SK-N-SH (cell line): ENCODE results near the gene UPK1B. TPM values are rescaled to one million over a fixed set of nuclear protein-coding genes. Genes with fewer than 3 reads are reported as not detected.

Experiments used
- CTCF ChIA-PET: fragments of 300-600, 350-600 bp; formaldehyde crosslinking; extraction: SDS; loops from one replicate; lab custom pipeline; 2021; lab: Yijun Ruan, JAX
- POLR2A ChIA-PET: fragments of 350-600 bp; sonication (Branson Sonifier 250); formaldehyde crosslinking; extraction: SDS; loops from one replicate; lab custom pipeline; 2020; ENCODE audit warnings: antibody characterized with exemption, inconsistent platforms; lab: Yijun Ruan, JAX
- DNase-seq: peaks from one replicate; pipeline ENCODE4 v3.0.0; 2012
- H2AFZ ChIP-seq: fragments of 200-600 bp; sonication (generic); 2 replicates; pipeline ENCODE4 v1.8.1; 2016; ENCODE audit warnings: antibody characterized with exemption, mild to moderate bottlenecking, low read depth
- H3F3A ChIP-seq: fragments of 200-600 bp; sonication (generic); replicated peaks from 2 replicates; pipeline ENCODE3; 2016; ENCODE audit warnings: antibody characterized with exemption, mild to moderate bottlenecking; ENCODE audit not compliant: insufficient read depth
- H3K27ac ChIP-seq, 2 experiments: fragments of 200-500 bp in 1 of 2; fragments of 200-600 bp in 1 of 2; sonication (Bioruptor generic) in 1 of 2; sonication (generic), shearing (Covaris generic) in 1 of 2; 2 replicates each; pipeline versions ENCODE4 v1.5.1 to v1.6.1; 2014 to 2016; ENCODE audit warnings: low read depth in 2 of 2, inconsistent platforms in 1 of 2, low read length in 1 of 2, mild to moderate bottlenecking in 1 of 2, mixed read lengths in 1 of 2
- H3K27me3 ChIP-seq: fragments of 200-600 bp; sonication (generic), shearing (Covaris generic); 2 replicates; pipeline ENCODE4 v1.6.1; 2016; ENCODE audit warnings: mixed run types; ENCODE audit not compliant: insufficient read depth
- H3K36me3 ChIP-seq, 2 experiments: fragments of 200-500 bp in 1 of 2; fragments of 200-600 bp in 1 of 2; sonication (Bioruptor generic) in 1 of 2; sonication (generic) in 1 of 2; replicated peaks in 1 of 2; 2 replicates each; pipeline versions ENCODE3 to v1.5.1; 2014 to 2016; ENCODE audit warnings: low read length in 1 of 2, mild to moderate bottlenecking in 1 of 2; ENCODE audit not compliant: insufficient read depth in 2 of 2, control insufficient read depth in 1 of 2
- H3K4me1 ChIP-seq, 2 experiments: fragments of 200-500 bp in 1 of 2; fragments of 200-600 bp in 1 of 2; sonication (Bioruptor generic) in 1 of 2; sonication (generic), shearing (Covaris generic) in 1 of 2; 2 replicates each; pipeline versions ENCODE4 v1.5.1 to v1.6.1; 2014 to 2016; ENCODE audit warnings: low read depth in 1 of 2, low read length in 1 of 2, mixed run types in 1 of 2; ENCODE audit not compliant: insufficient read depth in 2 of 2, control insufficient read depth in 1 of 2
- H3K4me2 ChIP-seq: fragments of 200-600 bp; sonication (generic), shearing (Covaris generic); 2 replicates; pipeline ENCODE4 v1.6.1; 2017; ENCODE audit warnings: mixed run types
- H3K4me3 ChIP-seq, 2 experiments: fragments of 200-500 bp in 1 of 2; fragments of 200-600 bp in 1 of 2; sonication (Bioruptor generic) in 1 of 2; sonication (generic), shearing (Covaris generic) in 1 of 2; 2 replicates each; pipeline versions ENCODE4 v1.5.1 to v1.8.1; 2014 to 2016; ENCODE audit warnings: low read depth in 2 of 2, inconsistent platforms in 1 of 2, low read length in 1 of 2, mild to moderate bottlenecking in 1 of 2, mixed read lengths in 1 of 2, moderate library complexity in 1 of 2
- H3K79me2 ChIP-seq: fragments of 200-600 bp; sonication (generic); 2 replicates; pipeline ENCODE4 v1.8.1; 2017; ENCODE audit warnings: mild to moderate bottlenecking; ENCODE audit not compliant: insufficient read depth
- H3K9ac ChIP-seq: fragments of 200-600 bp; sonication (generic); 2 replicates; pipeline ENCODE4 v1.6.1; 2017; ENCODE audit warnings: mixed run types
- H3K9me2 ChIP-seq: fragments of 200-600 bp; sonication (generic); 2 replicates; pipeline ENCODE4 v1.6.1; 2017; ENCODE audit warnings: mixed run types
- H3K9me3 ChIP-seq: fragments of 200-600 bp; sonication (generic); 2 replicates; pipeline ENCODE4 v1.6.1; 2017; ENCODE audit warnings: mixed run types, mild to moderate bottlenecking, moderate library complexity
- H4K20me1 ChIP-seq: fragments of 200-600 bp; sonication (generic); 2 replicates; pipeline ENCODE4 v1.6.1; 2017; ENCODE audit warnings: mild to moderate bottlenecking, mixed run types; ENCODE audit not compliant: insufficient read depth
- CHD2 ChIP-seq: fragments of 150-350 bp; IDR thresholded peaks from 2 replicates; pipeline ENCODE4 v1.6.1; 2018; ENCODE audit warnings: low read length; ENCODE audit not compliant: partially characterized antibody
- EP300 ChIP-seq, 2 experiments: IDR thresholded peaks; 2 replicates each; pipeline versions ENCODE4 v1.4.0 to v1.6.1; 2012; ENCODE audit warnings: borderline replicate concordance in 1 of 2, low read depth in 1 of 2, low read length in 1 of 2
- FOSL2 ChIP-seq: IDR thresholded peaks from 2 replicates; pipeline ENCODE4 v1.4.0; 2012; ENCODE audit warnings: low read depth, mild to moderate bottlenecking, moderate library complexity, borderline replicate concordance
- FOXM1 ChIP-seq: IDR thresholded peaks from 2 replicates; pipeline ENCODE4 v1.4.0; 2012; ENCODE audit warnings: low read depth, mild to moderate bottlenecking
- JUND ChIP-seq: IDR thresholded peaks from 2 replicates; pipeline ENCODE4 v1.4.0; 2012
- MAX ChIP-seq: IDR thresholded peaks from 2 replicates; pipeline ENCODE4 v1.4.0; 2012; ENCODE audit warnings: low read depth
- MXI1 ChIP-seq: IDR thresholded peaks from 2 replicates; pipeline ENCODE4 v1.6.1; 2012; ENCODE audit warnings: mild to moderate bottlenecking, low read depth, low read length, improper control_type of control experiment
- NFIC ChIP-seq: IDR thresholded peaks from 2 replicates; pipeline ENCODE4 v1.4.0; 2012; ENCODE audit warnings: borderline replicate concordance
- PBX3 ChIP-seq: IDR thresholded peaks from 2 replicates; pipeline ENCODE4; 2012
- RCOR1 ChIP-seq: fragments of 150-350 bp; IDR thresholded peaks from 2 replicates; pipeline ENCODE4 v1.6.1; 2017; ENCODE audit warnings: antibody characterized with exemption, low read length
- RFX5 ChIP-seq: IDR thresholded peaks from 2 replicates; pipeline ENCODE4 v1.6.1; 2012; ENCODE audit warnings: mild to moderate bottlenecking, improper control_type of control experiment, low read length
- RXRA ChIP-seq: IDR thresholded peaks from 2 replicates; pipeline ENCODE4 v1.4.0; 2012; ENCODE audit warnings: low read depth, mild to moderate bottlenecking, borderline replicate concordance
- SIN3A ChIP-seq: IDR thresholded peaks from 2 replicates; pipeline ENCODE4 v1.6.1; 2012; ENCODE audit warnings: low read depth, mild to moderate bottlenecking, low read length, moderate library complexity, borderline replicate concordance
- SMC3 ChIP-seq: IDR thresholded peaks from 2 replicates; pipeline ENCODE4 v1.6.1; 2012; ENCODE audit warnings: low read depth, low read length, improper control_type of control experiment
- TAF1 ChIP-seq: IDR thresholded peaks from 2 replicates; pipeline ENCODE4 v1.6.1; 2012; ENCODE audit warnings: low read depth, mild to moderate bottlenecking, low read length, moderate library complexity, borderline replicate concordance
- TEAD4 ChIP-seq: IDR thresholded peaks from 2 replicates; pipeline ENCODE4 v1.4.0; 2012; ENCODE audit warnings: mild to moderate bottlenecking, borderline replicate concordance; ENCODE audit not compliant: insufficient read depth
- polyA plus RNA-seq, 3 experiments: library from polyadenylated mRNA; depleted of rRNA; stranded (reverse); fragments of >200 nt; gene quantifications; 2 replicates each; pipeline ENCODE4 v1.2.3, GENCODE V29; 2012
- TF ChIP-seq, protein P1 (sequence below): IDR thresholded peaks from 2 replicates; pipeline ENCODE4 v1.4.0; 2012; ENCODE audit warnings: low read depth, borderline replicate concordance
- TF ChIP-seq, protein P2 (sequence below): IDR thresholded peaks from 2 replicates; pipeline ENCODE4 v1.6.1; 2012; ENCODE audit warnings: mild to moderate bottlenecking, low read depth, low read length, moderate library complexity
- TF ChIP-seq, protein P3 (sequence below): IDR thresholded peaks from 2 replicates; pipeline ENCODE4 v1.4.0; 2012; ENCODE audit warnings: low read depth, borderline replicate concordance

Gene UPK1B
- polyA plus RNA-seq, 1 of the 3 experiments (the other 2 are of a cell fraction): not detected

- TF ChIP-seq, protein P1, sequence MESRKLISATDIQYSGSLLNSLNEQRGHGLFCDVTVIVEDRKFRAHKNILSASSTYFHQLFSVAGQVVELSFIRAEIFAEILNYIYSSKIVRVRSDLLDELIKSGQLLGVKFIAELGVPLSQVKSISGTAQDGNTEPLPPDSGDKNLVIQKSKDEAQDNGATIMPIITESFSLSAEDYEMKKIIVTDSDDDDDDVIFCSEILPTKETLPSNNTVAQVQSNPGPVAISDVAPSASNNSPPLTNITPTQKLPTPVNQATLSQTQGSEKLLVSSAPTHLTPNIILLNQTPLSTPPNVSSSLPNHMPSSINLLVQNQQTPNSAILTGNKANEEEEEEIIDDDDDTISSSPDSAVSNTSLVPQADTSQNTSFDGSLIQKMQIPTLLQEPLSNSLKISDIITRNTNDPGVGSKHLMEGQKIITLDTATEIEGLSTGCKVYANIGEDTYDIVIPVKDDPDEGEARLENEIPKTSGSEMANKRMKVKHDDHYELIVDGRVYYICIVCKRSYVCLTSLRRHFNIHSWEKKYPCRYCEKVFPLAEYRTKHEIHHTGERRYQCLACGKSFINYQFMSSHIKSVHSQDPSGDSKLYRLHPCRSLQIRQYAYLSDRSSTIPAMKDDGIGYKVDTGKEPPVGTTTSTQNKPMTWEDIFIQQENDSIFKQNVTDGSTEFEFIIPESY: no peak
- TF ChIP-seq FOSL2 (no peak), PBX3 (no peak), NFIC (no peak), SMC3 (no peak), RFX5 (no peak), FOXM1 (no peak), CHD2 (no peak), SIN3A (no peak), JUND (no peak), TAF1 (no peak), EP300 (IDR thresholded peaks at IDR 0.05; ENCODE audit: borderline replicate concordance in 1 of 2, low read depth in 1 of 2, low read length in 1 of 2) (no peak), RXRA (no peak), TEAD4 (no peak), MAX (no peak), MXI1 (no peak), RCOR1 (no peak)
- TF ChIP-seq, protein P2, sequence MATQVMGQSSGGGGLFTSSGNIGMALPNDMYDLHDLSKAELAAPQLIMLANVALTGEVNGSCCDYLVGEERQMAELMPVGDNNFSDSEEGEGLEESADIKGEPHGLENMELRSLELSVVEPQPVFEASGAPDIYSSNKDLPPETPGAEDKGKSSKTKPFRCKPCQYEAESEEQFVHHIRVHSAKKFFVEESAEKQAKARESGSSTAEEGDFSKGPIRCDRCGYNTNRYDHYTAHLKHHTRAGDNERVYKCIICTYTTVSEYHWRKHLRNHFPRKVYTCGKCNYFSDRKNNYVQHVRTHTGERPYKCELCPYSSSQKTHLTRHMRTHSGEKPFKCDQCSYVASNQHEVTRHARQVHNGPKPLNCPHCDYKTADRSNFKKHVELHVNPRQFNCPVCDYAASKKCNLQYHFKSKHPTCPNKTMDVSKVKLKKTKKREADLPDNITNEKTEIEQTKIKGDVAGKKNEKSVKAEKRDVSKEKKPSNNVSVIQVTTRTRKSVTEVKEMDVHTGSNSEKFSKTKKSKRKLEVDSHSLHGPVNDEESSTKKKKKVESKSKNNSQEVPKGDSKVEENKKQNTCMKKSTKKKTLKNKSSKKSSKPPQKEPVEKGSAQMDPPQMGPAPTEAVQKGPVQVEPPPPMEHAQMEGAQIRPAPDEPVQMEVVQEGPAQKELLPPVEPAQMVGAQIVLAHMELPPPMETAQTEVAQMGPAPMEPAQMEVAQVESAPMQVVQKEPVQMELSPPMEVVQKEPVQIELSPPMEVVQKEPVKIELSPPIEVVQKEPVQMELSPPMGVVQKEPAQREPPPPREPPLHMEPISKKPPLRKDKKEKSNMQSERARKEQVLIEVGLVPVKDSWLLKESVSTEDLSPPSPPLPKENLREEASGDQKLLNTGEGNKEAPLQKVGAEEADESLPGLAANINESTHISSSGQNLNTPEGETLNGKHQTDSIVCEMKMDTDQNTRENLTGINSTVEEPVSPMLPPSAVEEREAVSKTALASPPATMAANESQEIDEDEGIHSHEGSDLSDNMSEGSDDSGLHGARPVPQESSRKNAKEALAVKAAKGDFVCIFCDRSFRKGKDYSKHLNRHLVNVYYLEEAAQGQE: no peak
- TF ChIP-seq, protein P3, sequence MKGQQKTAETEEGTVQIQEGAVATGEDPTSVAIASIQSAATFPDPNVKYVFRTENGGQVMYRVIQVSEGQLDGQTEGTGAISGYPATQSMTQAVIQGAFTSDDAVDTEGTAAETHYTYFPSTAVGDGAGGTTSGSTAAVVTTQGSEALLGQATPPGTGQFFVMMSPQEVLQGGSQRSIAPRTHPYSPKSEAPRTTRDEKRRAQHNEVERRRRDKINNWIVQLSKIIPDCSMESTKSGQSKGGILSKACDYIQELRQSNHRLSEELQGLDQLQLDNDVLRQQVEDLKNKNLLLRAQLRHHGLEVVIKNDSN: no peak
- ChIA-PET CTCF (interaction anchor here (0.7 to 2.7 kb wide), 3 partner anchors 15 to 644 kb away, joined by 3 to 13 read pairs (median 5); no protein-coding TSS in a partner anchor), POLR2A (no interaction called here)
- no peak overlapping the region for H3K4me3 ChIP-seq
- H3K9ac ChIP-seq: no peak overlapping the region
- H4K20me1 ChIP-seq: no peaks in the 10 kb centered on the region
- H3K9me3 ChIP-seq: no peaks in the 10 kb centered on the region
- H3K79me2 ChIP-seq: peaks cover 18% of the 10 kb centered on the region
- no peaks in the 10 kb centered on the region for H3K9me2 ChIP-seq
- H2AFZ ChIP-seq: no peak overlapping the region
- peaks cover 18% of the 10 kb centered on the region for H3F3A ChIP-seq
- H3K27ac ChIP-seq: no peak overlapping the region
- no peaks in the 10 kb centered on the region for H3K27me3 ChIP-seq
- H3K4me2 ChIP-seq: no peak overlapping the region
- H3K4me1 ChIP-seq: peaks cover 0 to 2% of the 10 kb centered on the region in 2 experiments; a peak in 2 of 4 replicates
- no peaks in the 10 kb centered on the region for H3K36me3 ChIP-seq
- DNase-seq: no peak
Observed at GRCh38 chr3:119243712-119244111, 70.3 kb downstream of the UPK1B start.
